ENCODE results near the gene MEIS3. TPM values are rescaled to one million over a fixed set of nuclear protein-coding genes. Genes with fewer than 3 reads are reported as not detected.
"Not testable (repeated sequence)": the region's sequence is repeated elsewhere in the genome, so short reads cannot be mapped to it uniquely, and the experiment has no call there.

The MEIS3 gene
- total RNA-seq, 1 donor from 2014 or later, result 25.5 TPM

- not testable (repeated sequence) for H3K27ac Mint-ChIP-seq; H3K27me3 Mint-ChIP-seq; DNase-seq (ENCODE audit: low spot score, unreplicated experiment); H3K9me3 Mint-ChIP-seq (ENCODE audit: low read depth); H3K4me1 Mint-ChIP-seq (ENCODE audit: low read depth); H3K4me3 Mint-ChIP-seq (ENCODE audit: low read depth)
- H3K36me3 Mint-ChIP-seq (ENCODE audit: insufficient read depth), result peaks cover 15% of the 10 kb centered on the region
Measured at GRCh38 chr19:47383890-47384289, 35.4 kb downstream of the MEIS3 start.

GRCh38 chr19:47381653-47382279 lies 37.6 kb downstream of the MEIS3 start:
- no peak for DNase-seq (ENCODE audit: low spot score, unreplicated experiment)
- Mint-ChIP-seq H3K9me3 (ENCODE audit: low read depth) (no peaks in the 10 kb centered on the region), H3K27ac (peak overlapping the region; percentile 3), H3K27me3 (no peaks in the 10 kb centered on the region), H3K4me1 (ENCODE audit: low read depth) (no peaks in the 10 kb centered on the region), H3K36me3 (ENCODE audit: insufficient read depth) (peaks cover 15% of the 10 kb centered on the region), H3K4me3 (ENCODE audit: low read depth) (no peak overlapping the region)
- TF ChIP-seq CTCF (IDR thresholded peaks at IDR 0.05; ENCODE audit: unreplicated experiment), result no peak

GRCh38 chr19:47381121-47381520 lies 38.2 kb downstream of the MEIS3 start:
- no peaks in the 10 kb centered on the region for H3K9me3 Mint-ChIP-seq (ENCODE audit: low read depth)
- no peak for DNase-seq (ENCODE audit: low spot score, unreplicated experiment)
- H3K4me1 Mint-ChIP-seq (ENCODE audit: low read depth), result no peaks in the 10 kb centered on the region
- no peaks in the 10 kb centered on the region for H3K27me3 Mint-ChIP-seq
- H3K27ac Mint-ChIP-seq, result peak overlapping the region; percentile 3
- TF ChIP-seq CTCF (IDR thresholded peaks at IDR 0.05; ENCODE audit: unreplicated experiment), result no peak
- H3K36me3 Mint-ChIP-seq (ENCODE audit: insufficient read depth), result peaks cover 16% of the 10 kb centered on the region
- no peak overlapping the region for H3K4me3 Mint-ChIP-seq (ENCODE audit: low read depth)

GRCh38 chr19:47380559-47380958 lies 38.8 kb downstream of the MEIS3 start:
- Mint-ChIP-seq H3K36me3 (ENCODE audit: insufficient read depth) (peaks cover 17% of the 10 kb centered on the region), H3K9me3 (ENCODE audit: low read depth) (no peaks in the 10 kb centered on the region), H3K27me3 (no peaks in the 10 kb centered on the region), H3K4me3 (ENCODE audit: low read depth) (no peak overlapping the region), H3K4me1 (ENCODE audit: low read depth) (no peaks in the 10 kb centered on the region), H3K27ac (no peak overlapping the region)
- TF ChIP-seq CTCF (IDR thresholded peaks at IDR 0.05; ENCODE audit: unreplicated experiment), result no peak
- DNase-seq (ENCODE audit: low spot score, unreplicated experiment), result no peak

- no peaks in the 10 kb centered on the region for H3K9me3 Mint-ChIP-seq (ENCODE audit: low read depth)
- peaks cover 19% of the 10 kb centered on the region for H3K36me3 Mint-ChIP-seq (ENCODE audit: insufficient read depth)
- no peak overlapping the region for H3K4me3 Mint-ChIP-seq (ENCODE audit: low read depth)
- H3K27me3 Mint-ChIP-seq, result no peaks in the 10 kb centered on the region
- DNase-seq (ENCODE audit: low spot score, unreplicated experiment), result no peak
- no peak for TF ChIP-seq CTCF (IDR thresholded peaks at IDR 0.05; ENCODE audit: unreplicated experiment)
- H3K27ac Mint-ChIP-seq, result no peak overlapping the region
- no peaks in the 10 kb centered on the region for H3K4me1 Mint-ChIP-seq (ENCODE audit: low read depth)
Measured at GRCh38 chr19:47379381-47379938, 39.9 kb downstream of the MEIS3 start.

- DNase-seq (ENCODE audit: low spot score, unreplicated experiment), result no peak
- H3K27ac Mint-ChIP-seq, result no peak overlapping the region
- no peaks in the 10 kb centered on the region for H3K27me3 Mint-ChIP-seq
- no peaks in the 10 kb centered on the region for H3K4me1 Mint-ChIP-seq (ENCODE audit: low read depth)
- H3K36me3 Mint-ChIP-seq (ENCODE audit: insufficient read depth), result peaks cover 21% of the 10 kb centered on the region
- no peaks in the 10 kb centered on the region for H3K9me3 Mint-ChIP-seq (ENCODE audit: low read depth)
- no peak overlapping the region for H3K4me3 Mint-ChIP-seq (ENCODE audit: low read depth)
- TF ChIP-seq CTCF (IDR thresholded peaks at IDR 0.05; ENCODE audit: unreplicated experiment), result no peak
Measured at GRCh38 chr19:47378246-47378645, 41.1 kb downstream of the MEIS3 start.

Data from progenitor cell of endocrine pancreas (in vitro differentiated cells).